Measurements from ENCODE around the gene HLA-DQA1.
A peak's percentile ranks its signal among the peaks of the same experiment; 100 is the strongest.

Gene HLA-DQA1

GRCh38 chr6:32679492-32679891, 42.3 kb downstream of the HLA-DQA1 start:
- H3K4me2 ChIP-seq = no peak overlapping the region
- H3K79me2 ChIP-seq (ENCODE audit: insufficient read depth, low read depth) = no peaks in the 10 kb centered on the region
- H3K4me3 ChIP-seq (IDR thresholded peaks at IDR 0.05; ENCODE audit: insufficient read depth, low read depth, low read length) = no peak overlapping the region
- H3K27me3 ChIP-seq (ENCODE audit: insufficient read depth, low read depth) = no peaks in the 10 kb centered on the region
- H3K36me3 ChIP-seq (ENCODE audit: insufficient read depth) = no peaks in the 10 kb centered on the region
- no peak overlapping the region for H3K9ac ChIP-seq
- no peak overlapping the region for H3K27ac ChIP-seq
- H4K20me1 ChIP-seq (ENCODE audit: insufficient read depth) = no peaks in the 10 kb centered on the region
- TF ChIP-seq CTCF (conservative IDR thresholded peaks at IDR 0.05; ENCODE audit: low read depth, low read length) = no peak
- no peak overlapping the region for H2AFZ ChIP-seq (ENCODE audit: low read depth)
- peaks cover 8% of the 10 kb centered on the region for H3K4me1 ChIP-seq (ENCODE audit: low read depth, poor library complexity, severe bottlenecking)

DNA sequence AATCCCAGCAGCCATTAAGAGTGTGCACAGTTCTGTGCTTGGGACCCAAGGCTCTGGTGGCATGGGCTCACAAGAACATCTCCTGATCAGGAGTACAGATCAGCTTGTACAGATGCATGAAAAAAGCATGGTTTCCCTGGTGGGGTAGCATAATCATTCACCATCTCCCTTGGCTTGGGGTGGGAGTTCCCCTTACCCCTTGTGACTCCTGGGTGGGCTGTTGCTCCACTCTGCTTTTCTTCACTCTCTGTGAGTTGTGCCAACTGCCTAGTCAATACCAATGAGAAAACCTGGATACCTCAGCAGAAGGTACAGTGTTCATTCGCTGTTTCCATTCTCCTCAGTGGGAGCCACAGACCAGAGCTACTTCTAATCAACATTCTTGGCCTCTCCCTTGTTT, 42.8 kb downstream of the HLA-DQA1 start:
- Histone ChIP-seq H3K4me1 (ENCODE audit: low read depth, poor library complexity, severe bottlenecking) (peaks cover 12% of the 10 kb centered on the region), H3K4me2 (no peak overlapping the region), H3K27ac (no peak overlapping the region), H3K79me2 (ENCODE audit: insufficient read depth, low read depth) (no peaks in the 10 kb centered on the region), H3K27me3 (ENCODE audit: insufficient read depth, low read depth) (no peaks in the 10 kb centered on the region), H3K9ac (no peak overlapping the region), H3K36me3 (ENCODE audit: insufficient read depth) (no peaks in the 10 kb centered on the region), H3K4me3 (IDR thresholded peaks at IDR 0.05; ENCODE audit: insufficient read depth, low read depth, low read length) (no peak overlapping the region), H2AFZ (ENCODE audit: low read depth) (no peak overlapping the region), H4K20me1 (ENCODE audit: insufficient read depth) (no peaks in the 10 kb centered on the region)
- TF ChIP-seq CTCF (conservative IDR thresholded peaks at IDR 0.05; ENCODE audit: low read depth, low read length) = no peak

DNA sequence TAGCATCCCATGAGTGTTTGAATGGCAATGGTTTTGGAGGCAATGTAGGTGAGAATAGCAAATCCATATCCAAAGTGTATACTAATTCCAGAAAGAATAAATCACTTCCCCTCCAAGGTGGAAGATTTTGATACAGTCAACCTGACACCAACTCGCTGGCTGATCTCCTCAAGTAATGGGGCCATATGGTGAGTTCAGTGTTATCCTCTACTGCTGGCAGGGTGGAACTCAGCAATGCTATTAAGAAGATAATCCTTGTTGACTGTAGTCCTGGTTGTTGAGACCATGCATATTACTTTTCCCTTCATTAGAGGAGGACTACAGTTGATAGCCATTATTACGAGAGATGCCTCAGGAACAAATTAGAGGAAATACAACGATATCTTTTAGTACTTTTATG, 47.0 kb downstream of the HLA-DQA1 start:
- TF ChIP-seq CTCF (conservative IDR thresholded peaks at IDR 0.05; ENCODE audit: low read depth, low read length) = no peak
- H3K4me1 ChIP-seq (ENCODE audit: low read depth, poor library complexity, severe bottlenecking) = peaks cover 30% of the 10 kb centered on the region

GRCh38 chr6:32685603-32686002, 48.4 kb downstream of the HLA-DQA1 start:
- no peak overlapping the region for H3K4me3 ChIP-seq (IDR thresholded peaks at IDR 0.05; ENCODE audit: insufficient read depth, low read depth, low read length)
- H3K4me2 ChIP-seq = peak overlapping the region; percentile 71
- H3K36me3 ChIP-seq (ENCODE audit: insufficient read depth) = no peaks in the 10 kb centered on the region
- no peaks in the 10 kb centered on the region for H3K79me2 ChIP-seq (ENCODE audit: insufficient read depth, low read depth)
- no peak for TF ChIP-seq CTCF (conservative IDR thresholded peaks at IDR 0.05; ENCODE audit: low read depth, low read length)
- peaks cover 33% of the 10 kb centered on the region for H3K4me1 ChIP-seq (ENCODE audit: low read depth, poor library complexity, severe bottlenecking)
- H4K20me1 ChIP-seq (ENCODE audit: insufficient read depth) = no peaks in the 10 kb centered on the region
- peak overlapping the region; percentile 59; the same call in 1 of the 2 replicates for H3K27ac ChIP-seq
- H2AFZ ChIP-seq (ENCODE audit: low read depth) = no peak overlapping the region
- H3K27me3 ChIP-seq (ENCODE audit: insufficient read depth, low read depth) = no peaks in the 10 kb centered on the region
- H3K9ac ChIP-seq = no peak overlapping the region

More for the DNA sequence above, 47.0 kb downstream of the HLA-DQA1 start:
- Histone ChIP-seq H3K79me2 (ENCODE audit: insufficient read depth, low read depth) (no peaks in the 10 kb centered on the region), H2AFZ (ENCODE audit: low read depth) (no peak overlapping the region), H3K27ac (no peak overlapping the region), H3K4me2 (no peak overlapping the region), H3K4me3 (IDR thresholded peaks at IDR 0.05; ENCODE audit: insufficient read depth, low read depth, low read length) (no peak overlapping the region), H4K20me1 (ENCODE audit: insufficient read depth) (no peaks in the 10 kb centered on the region), H3K9ac (no peak overlapping the region), H3K36me3 (ENCODE audit: insufficient read depth) (no peaks in the 10 kb centered on the region), H3K27me3 (ENCODE audit: insufficient read depth, low read depth) (no peaks in the 10 kb centered on the region)

All from KMS-11 (cell line).